GM12878 (cell line): ENCODE results near the gene SMIM7. TPM values are rescaled to one million over a fixed set of nuclear protein-coding genes. Genes with fewer than 3 reads are reported as not detected.

ENCODE experiments used
- ATAC-seq: fragments of 200-7000 bp; cut with Tn5 transposase; 3 replicates; pipeline ENCODE4 v1.9.1; 2020; ENCODE audit warnings: mild to moderate bottlenecking, moderate library complexity
- BruUV-seq: library from RNA; stranded (reverse); fragments of 400-500 nt; replicated peaks from 2 replicates; lab custom pipeline; 2021; lab: Mats Ljungman, UMichigan
- CTCF ChIA-PET: fragments of 300-600 bp; sonication (Branson Sonifier 250); formaldehyde crosslinking; extraction: SDS; loops from one replicate; lab custom pipeline; 2021; ENCODE audit warnings: inconsistent platforms; lab: Yijun Ruan, JAX
- POLR2A ChIA-PET: fragments of 350-600 bp; formaldehyde crosslinking; extraction: SDS; loops from one replicate; lab custom pipeline; 2021; ENCODE audit warnings: inconsistent platforms; lab: Charles Lee
- RAD21 ChIA-PET: fragments of 300-600 bp; sonication (Branson Sonifier 250); formaldehyde crosslinking; loops from one replicate; lab custom pipeline; 2023; ENCODE audit warnings: antibody characterized with exemption; ENCODE audit not compliant: unreplicated experiment; lab: Charles Lee
- SMC1A ChIA-PET: fragments of 300-600 bp; sonication (Branson Sonifier 250); formaldehyde crosslinking; loops from one replicate; lab custom pipeline; 2023; ENCODE audit not compliant: unreplicated experiment, uncharacterized antibody; lab: Charles Lee
- DNase-seq: peaks from one replicate; pipeline ENCODE4 v3.0.0-alpha.2; 2011; ENCODE audit warnings: low read depth, low spot score
- FAIRE-seq: peaks from 3 replicates; lab custom pipeline; 2011; peaks lifted over from hg19 to GRCh38; lab: Jason Lieb, UNC
- H2AFZ ChIP-seq: 2 replicates; pipeline ENCODE4 v1.6.0; 2011; ENCODE audit warnings: low read depth, low read length, control low read depth; ENCODE audit not compliant: control insufficient read depth
- H3K27ac ChIP-seq: 2 replicates; pipeline ENCODE4 v1.5.1; 2011; ENCODE audit warnings: control low read depth; ENCODE audit not compliant: control insufficient read depth, insufficient read depth
- H3K27me3 ChIP-seq, 2 experiments: replicated peaks in 1 of 2; 2 replicates each; pipeline versions ENCODE4 v1.6.0 to v1.6.1; 2011; ENCODE audit warnings: low read length in 1 of 2; ENCODE audit not compliant: control insufficient read depth in 2 of 2, insufficient read depth in 2 of 2
- H3K36me3 ChIP-seq, 2 experiments: 2 replicates each; pipeline ENCODE4 v1.5.1; 2011; ENCODE audit warnings: low read length in 1 of 2; ENCODE audit not compliant: control insufficient read depth in 2 of 2, insufficient read depth in 2 of 2
- H3K4me1 ChIP-seq: 2 replicates; pipeline ENCODE4 v1.6.1; 2011; ENCODE audit warnings: mild to moderate bottlenecking, low read length, moderate library complexity, mixed read lengths; ENCODE audit not compliant: control insufficient read depth, insufficient read depth
- H3K4me2 ChIP-seq: 2 replicates; pipeline ENCODE4 v1.6.0; 2011; ENCODE audit warnings: control low read depth; ENCODE audit not compliant: control insufficient read depth, insufficient read depth
- H3K4me3 ChIP-seq: fragments of 200-600 bp; sonication (generic); 2 replicates; pipeline ENCODE4 v1.5.1; 2016
- H3K79me2 ChIP-seq: 2 replicates; pipeline ENCODE4 v1.6.0; 2011; ENCODE audit warnings: low read length; ENCODE audit not compliant: control insufficient read depth, insufficient read depth
- H3K9ac ChIP-seq: 2 replicates; pipeline ENCODE4 v1.8.0; 2011; ENCODE audit warnings: low read length, control low read depth, mixed read lengths; ENCODE audit not compliant: control insufficient read depth, insufficient read depth
- H3K9me3 ChIP-seq: replicated peaks from 3 replicates; pipeline ENCODE4 v1.5.1; 2011; ENCODE audit warnings: mild to moderate bottlenecking, low read length; ENCODE audit not compliant: control insufficient read depth, insufficient read depth
- H4K20me1 ChIP-seq: 2 replicates; pipeline ENCODE4 v1.6.0; 2011; ENCODE audit not compliant: control insufficient read depth, insufficient read depth
- BHLHE40 ChIP-seq, 2 experiments: fragments of 450-650 bp in 1 of 2; IDR thresholded peaks; 2 replicates each; pipeline ENCODE4 v1.6.1; 2011 to 2017; ENCODE audit warnings: low read depth in 2 of 2, borderline replicate concordance in 1 of 2, improper control_type of control experiment in 1 of 2, low read length in 1 of 2, mild to moderate bottlenecking in 1 of 2
- FOS ChIP-seq: IDR thresholded peaks from 3 replicates; pipeline ENCODE4 v1.6.1; 2011; ENCODE audit warnings: borderline replicate concordance; ENCODE audit not compliant: insufficient read length; ENCODE audit errors: extremely low read depth
- FOXK2 ChIP-seq: fragments of 450-650 bp; IDR thresholded peaks from 2 replicates; pipeline ENCODE4 v1.6.1; 2017; ENCODE audit warnings: mild to moderate bottlenecking, moderate library complexity
- IKZF1 ChIP-seq: fragments of 450-650 bp; conservative IDR thresholded peaks from 2 replicates; pipeline ENCODE4 v1.6.1; 2017; ENCODE audit warnings: antibody characterized with exemption, mild to moderate bottlenecking
- LARP7 ChIP-seq: fragments of 450-650 bp; IDR thresholded peaks from 2 replicates; pipeline ENCODE4 v1.6.1; 2017; ENCODE audit warnings: mild to moderate bottlenecking
- MEF2A ChIP-seq: IDR thresholded peaks from 2 replicates; pipeline ENCODE4 v1.6.1; 2011; ENCODE audit warnings: low read depth, mild to moderate bottlenecking, low read length, moderate library complexity; ENCODE audit not compliant: insufficient read depth
- MEF2B ChIP-seq: fragments of 450-650 bp; IDR thresholded peaks from 2 replicates; pipeline ENCODE4 v1.6.1; 2018; ENCODE audit warnings: mild to moderate bottlenecking, moderate library complexity; ENCODE audit not compliant: partially characterized antibody, poor library complexity, severe bottlenecking
- MYC ChIP-seq: IDR thresholded peaks from 2 replicates; pipeline ENCODE4 v1.6.1; 2011; ENCODE audit warnings: mild to moderate bottlenecking, low read length, moderate library complexity, inconsistent platforms; ENCODE audit not compliant: insufficient read depth, insufficient replicate concordance, insufficient read length, severe bottlenecking
- PKNOX1 ChIP-seq: fragments of 450-650 bp; IDR thresholded peaks from 2 replicates; pipeline ENCODE4 v1.6.1; 2016; ENCODE audit warnings: mild to moderate bottlenecking
- POU2F2 ChIP-seq: IDR thresholded peaks from 3 replicates; pipeline ENCODE4 v1.6.1; 2011; ENCODE audit warnings: low read depth, mild to moderate bottlenecking, low read length, borderline replicate concordance
- SKIL ChIP-seq: fragments of 450-650 bp; IDR thresholded peaks from 2 replicates; pipeline ENCODE4 v1.6.1; 2017; ENCODE audit warnings: mild to moderate bottlenecking, low read depth, inconsistent platforms; ENCODE audit not compliant: poor library complexity, severe bottlenecking
- TCF3 ChIP-seq: IDR thresholded peaks from 2 replicates; pipeline ENCODE4 v1.6.1; 2012; ENCODE audit warnings: low read depth, mild to moderate bottlenecking, low read length, borderline replicate concordance; ENCODE audit not compliant: insufficient read depth
- WGBS: methylation state at CpG from one replicate; pipeline ENCODE4 v1.1.6; 2016; ENCODE audit warnings: low lambda C conversion rate; ENCODE audit not compliant: insufficient replicate concordance, insufficient coverage; ENCODE audit errors: missing lambda C conversion rate; 5-methylcytosine and 5-hydroxymethylcytosine counted together
- in situ Hi-C: fragments of 300-500 bp; cut with MboI; formaldehyde crosslinking; loops from 9 replicates; pipeline ENCODE4 v1.14.3; 2018; ENCODE audit warnings: mixed read lengths
- intact Hi-C: fragments of 100-400 bp; cut with micrococcal nuclease; formaldehyde crosslinking; loops from one replicate; pipeline ENCODE4 v1.14.2; 2022; ENCODE audit not compliant: unreplicated experiment
- polyA plus RNA-seq, 11 experiments: library from polyadenylated mRNA; depleted of rRNA in 4 of 11; unstranded in 6 of 11; stranded (reverse) in 5 of 11; fragments of >200 nt; fragmentation: Nextera tagmentation in 4 of 11; fragmentation: Illumina TruSeq in 1 of 11; extraction: Ambion mirVana in 4 of 11; extraction: Trizol in 1 of 11; gene quantifications; 1 replicate in 1 of 11; 2 replicates in 10 of 11; pipeline versions ENCODE4 v1.2.1 to v1.2.3, GENCODE V29; 2011 to 2016; ENCODE audit warnings: inconsistent platforms in 2 of 11, missing spikeins in 2 of 11, low read depth in 1 of 11
- total RNA-seq, 4 experiments: library from RNA; depleted of rRNA in 3 of 4; stranded (reverse); fragments of >200 nt in 3 of 4; fragmentation: Illumina TruSeq in 1 of 4; extraction: Trizol in 1 of 4; gene quantifications; 2 replicates each; pipeline versions ENCODE4 v1.2.1 to v1.2.3, GENCODE V29; 2013 to 2021

The SMIM7 gene
- total and polyA plus RNA-seq, 10 of the 15 experiments (the other 5 are each of a cell fraction or from before 2014, with no cell fraction given), result 45.7 to 170 (median 70.8) TPM

DNA sequence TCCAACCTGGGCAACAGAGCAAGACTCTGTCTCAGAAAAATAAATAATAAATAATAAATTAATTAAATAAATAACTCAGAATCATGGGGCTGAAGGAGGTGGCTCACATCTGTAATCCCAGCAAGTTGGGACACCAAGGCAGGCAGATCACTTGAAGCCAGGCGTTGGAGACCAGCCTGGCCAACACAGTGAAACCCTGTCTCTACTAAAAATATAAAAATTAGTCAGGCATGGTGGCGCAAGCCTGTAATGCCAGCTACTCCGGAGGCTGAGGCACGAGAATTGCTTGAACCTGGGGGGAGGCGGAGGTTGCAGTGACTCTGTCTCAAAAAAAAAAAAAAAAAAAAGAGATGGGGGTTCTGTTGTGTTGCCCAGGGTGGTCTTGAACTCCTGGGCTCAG is 8.2 kb upstream of the SMIM7 start:
- BruUV-seq, result no TSS peak
- ChIA-PET SMC1A (no interaction called here), POLR2A (interaction anchor here (1.0 kb wide), 1 partner anchor 87 kb away, joined by 5 read pairs; no protein-coding TSS in a partner anchor), CTCF (no interaction called here), RAD21 (no interaction called here)
- Histone ChIP-seq H3K9ac (no peak overlapping the region), H3K4me2 (no peak overlapping the region), H3K27me3 (no peaks in the 10 kb centered on the region), H3K36me3 (peaks cover 0 to 2% of the 10 kb centered on the region in 2 experiments; a peak in 3 of 4 replicates), H3K4me1 (peaks cover 5% of the 10 kb centered on the region; the same call in 1 of the 2 replicates), H2AFZ (no peak overlapping the region), H3K27ac (no peak overlapping the region), H3K79me2 (peaks cover 15% of the 10 kb centered on the region), H3K9me3 (no peaks in the 10 kb centered on the region), H3K4me3 (no peak overlapping the region), H4K20me1 (no peaks in the 10 kb centered on the region)
- no peak for DNase-seq
- in situ Hi-C loops (no loop called here), intact Hi-C loops (no loop called here)
- 97% methylated on average over 5 of the region's 5 CpGs for WGBS
- ATAC-seq, result no peak
- TF ChIP-seq MEF2B (no peak), MEF2A (no peak), IKZF1 (no peak), FOXK2 (no peak)
- FAIRE-seq, result no peak

DNA sequence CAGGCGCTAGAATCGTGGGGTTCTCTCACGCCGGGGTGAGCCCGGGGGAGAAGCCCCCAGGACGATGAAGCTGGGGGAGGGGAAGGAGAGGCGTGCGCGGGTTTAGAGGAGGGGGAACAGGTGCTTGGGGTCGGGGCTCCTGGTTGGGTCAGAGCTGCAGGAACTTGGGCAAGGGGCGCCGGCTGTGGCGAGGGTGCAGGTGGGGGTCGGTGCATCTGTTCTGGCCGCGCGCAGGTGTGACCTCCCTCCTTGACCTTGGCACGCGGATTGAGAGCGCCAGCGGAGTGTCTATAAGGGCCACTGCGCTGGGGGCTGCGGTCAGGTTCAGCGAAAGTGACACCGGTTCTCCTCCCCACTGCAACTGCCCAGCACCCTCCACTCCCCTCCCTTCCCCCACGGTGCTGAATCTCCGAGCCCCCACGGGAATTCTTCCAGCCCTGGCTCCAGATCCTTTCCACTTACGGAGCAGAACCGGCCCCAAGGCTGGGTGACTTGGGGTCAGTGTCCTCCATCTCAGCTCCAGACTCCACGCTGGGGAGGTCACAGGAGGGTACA is 1.6 kb upstream of the SMIM7 start:
- Histone ChIP-seq H3K27ac (peak overlapping the region; percentile 75), H3K4me1 (peaks cover 17% of the 10 kb centered on the region), H3K79me2 (peaks cover 60% of the 10 kb centered on the region), H3K4me3 (peak overlapping the region; percentile 96), H3K36me3 (peaks cover 4 to 19% of the 10 kb centered on the region in 2 experiments; a peak in 3 of 4 replicates), H3K9ac (peak overlapping the region; percentile 87), H2AFZ (peak overlapping the region; percentile 38; the same call in 1 of the 2 replicates), H3K4me2 (peak overlapping the region; percentile 79), H4K20me1 (peaks cover 13% of the 10 kb centered on the region), H3K27me3 (no peaks in the 10 kb centered on the region), H3K9me3 (no peaks in the 10 kb centered on the region)
- ChIA-PET SMC1A (interaction anchor here (0.5 to 3.9 kb wide), 8 partner anchors 12 to 175 kb away, joined by 3 to 21 read pairs (median 3); partner anchors contain the start of gene NWD1), CTCF (interaction anchor here (0.7 to 1.9 kb wide), 3 partner anchors 37 to 114 kb away, joined by 3 to 7 read pairs (median 3); no protein-coding TSS in a partner anchor), RAD21 (interaction anchor here (0.6 to 3.3 kb wide), 8 partner anchors 37 to 138 kb away, joined by 3 to 22 read pairs (median 4); partner anchors contain the start of gene SLC35E1), POLR2A (interaction anchor here (0.6 to 4.9 kb wide), 11 partner anchors 10 to 175 kb away, joined by 3 to 64 read pairs (median 5); partner anchors contain the start of genes C19orf44, CALR3, MED26 and SLC35E1)
- intact Hi-C loops, result loop anchor here (2.0 to 5.0 kb wide), 2 partner anchors 34 to 75 kb away; partner anchors contain the start of gene MED26
- BruUV-seq, result no TSS peak
- 4% methylated on average over 14 of the region's 31 CpGs for WGBS
- in situ Hi-C loops, result no loop called here
- DNase-seq, result no peak
- ATAC-seq, result peak; percentile 30
- FAIRE-seq, result no peak
- peak; percentile 30; the same call in 1 of the 3 replicates for TF ChIP-seq POU2F2
- no peak for TF ChIP-seq PKNOX1
- no peak for TF ChIP-seq SKIL
- TF ChIP-seq MYC, result no peak
- TF ChIP-seq TCF3, result peak; percentile 82
- TF ChIP-seq LARP7, result 0 out of 2 replicates have a peak, but pooled peaks have one; percentile 40
- peak; percentile 72 to 85 for TF ChIP-seq BHLHE40 (IDR thresholded peaks at IDR 0.05; ENCODE audit: borderline replicate concordance in 1 of 2, low read depth in 2 of 2, low read length in 1 of 2)
- no peak for TF ChIP-seq FOS
